ENCODE measurements around the gene NDST1. TPM values are rescaled to one million over a fixed set of nuclear protein-coding genes. Genes with fewer than 3 reads are reported as not detected.

NDST1 gene
- total and polyA plus RNA-seq, 2 experiments from 2014 or later: 39.1 to 129 TPM

GRCh38 chr5:150519978-150520377 is 12.0 kb downstream of the NDST1 start:
- H3K4me3 ChIP-seq: no peak overlapping the region
- no peaks in the 10 kb centered on the region for H3K9me3 ChIP-seq (ENCODE audit: low read depth)
- H2AFZ ChIP-seq: no peak overlapping the region
- H3K9ac ChIP-seq: no peak overlapping the region
- in situ Hi-C loops (cut with MboI): loop anchor here (5.0 kb wide), 1 partner anchor 53 kb away; no protein-coding TSS in a partner anchor
- H3K27me3 ChIP-seq (replicated peaks; ENCODE audit: insufficient read depth): no peaks in the 10 kb centered on the region
- H3K4me2 ChIP-seq (ENCODE audit: unreplicated experiment): no peak overlapping the region
- H3K79me2 ChIP-seq (ENCODE audit: insufficient read depth): peaks cover 91% of the 10 kb centered on the region
- H3K9me2 ChIP-seq (ENCODE audit: insufficient read depth): no peaks in the 10 kb centered on the region
- no peak for TF ChIP-seq EZH2 (IDR thresholded peaks at IDR 0.05; ENCODE audit: insufficient read depth, poor library complexity, severe bottlenecking)
- TF ChIP-seq EZH2phosphoT487 (IDR thresholded peaks at IDR 0.05; ENCODE audit: insufficient read depth, low read depth): no peak
- WGBS, 2 experiments (ENCODE audit: low coverage in 1 of 2, low lambda C conversion rate in 2 of 2, missing lambda C conversion rate in 2 of 2): 97 to 100% methylated on average over 4 of the region's 4 CpGs
- H3K27ac ChIP-seq: peak overlapping the region; percentile 72
- DNase-seq: no peak
- H3K4me1 ChIP-seq (ENCODE audit: insufficient read depth): peaks cover 60% of the 10 kb centered on the region
- peaks cover 54% of the 10 kb centered on the region for H3F3A ChIP-seq (ENCODE audit: insufficient read depth)
- H3K36me3 ChIP-seq (ENCODE audit: low read depth): peaks cover 21% of the 10 kb centered on the region; the same call in 1 of the 2 replicates
- no peaks in the 10 kb centered on the region for H4K20me1 ChIP-seq (ENCODE audit: insufficient read depth)

GRCh38 chr5:150520747-150521521 is 13.0 kb downstream of the NDST1 start:
- Histone ChIP-seq H3K36me3 (ENCODE audit: low read depth) (peaks cover 22% of the 10 kb centered on the region; the same call in 1 of the 2 replicates), H3K9ac (no peak overlapping the region), H2AFZ (no peak overlapping the region), H3K4me2 (ENCODE audit: unreplicated experiment) (no peak overlapping the region), H3K4me1 (ENCODE audit: insufficient read depth) (peaks cover 50% of the 10 kb centered on the region), H3K27me3 (replicated peaks; ENCODE audit: insufficient read depth) (no peaks in the 10 kb centered on the region), H3K27ac (no peak overlapping the region), H3K9me2 (ENCODE audit: insufficient read depth) (no peaks in the 10 kb centered on the region), H3F3A (ENCODE audit: insufficient read depth) (peaks cover 53% of the 10 kb centered on the region), H3K79me2 (ENCODE audit: insufficient read depth) (peaks cover 96% of the 10 kb centered on the region), H3K9me3 (ENCODE audit: low read depth) (no peaks in the 10 kb centered on the region), H3K4me3 (no peak overlapping the region), H4K20me1 (ENCODE audit: insufficient read depth) (no peaks in the 10 kb centered on the region)
- TF ChIP-seq EZH2 (IDR thresholded peaks at IDR 0.05; ENCODE audit: insufficient read depth, poor library complexity, severe bottlenecking) (no peak), EZH2phosphoT487 (IDR thresholded peaks at IDR 0.05; ENCODE audit: insufficient read depth, low read depth) (no peak)
- WGBS, 2 experiments (ENCODE audit: low coverage in 1 of 2, low lambda C conversion rate in 2 of 2, missing lambda C conversion rate in 2 of 2): 91 to 92% methylated on average over 33 to 36 of the region's 38 CpGs
- DNase-seq: no peak
- in situ Hi-C loops (cut with MboI): loop anchor here (5.0 kb wide), 1 partner anchor 54 kb away; no protein-coding TSS in a partner anchor

DNA sequence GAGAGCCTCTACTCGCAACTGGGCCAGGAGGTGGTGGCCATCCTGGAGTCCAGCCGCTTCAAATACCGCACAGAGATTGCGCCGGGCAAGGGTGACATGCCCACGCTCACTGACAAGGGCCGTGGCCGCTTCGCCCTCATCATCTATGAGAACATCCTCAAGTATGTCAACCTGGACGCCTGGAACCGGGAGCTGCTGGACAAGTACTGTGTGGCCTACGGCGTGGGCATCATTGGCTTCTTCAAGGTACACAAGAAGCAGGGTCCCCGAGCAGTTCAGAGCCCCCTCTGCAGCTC is 13.5 kb downstream of the NDST1 start:
- no peak overlapping the region for H3K9ac ChIP-seq
- no peak for DNase-seq
- no peak overlapping the region for H3K4me2 ChIP-seq (ENCODE audit: unreplicated experiment)
- no peak overlapping the region for H2AFZ ChIP-seq
- no peak overlapping the region for H3K4me3 ChIP-seq
- in situ Hi-C loops (cut with MboI): loop anchor here (5.0 kb wide), 1 partner anchor 54 kb away; no protein-coding TSS in a partner anchor
- peaks cover 52% of the 10 kb centered on the region for H3F3A ChIP-seq (ENCODE audit: insufficient read depth)
- no peaks in the 10 kb centered on the region for H3K9me2 ChIP-seq (ENCODE audit: insufficient read depth)
- peaks cover 96% of the 10 kb centered on the region for H3K79me2 ChIP-seq (ENCODE audit: insufficient read depth)
- no peak overlapping the region for H3K27ac ChIP-seq
- H3K36me3 ChIP-seq (ENCODE audit: low read depth): peaks cover 27% of the 10 kb centered on the region; the same call in 1 of the 2 replicates
- TF ChIP-seq EZH2 (IDR thresholded peaks at IDR 0.05; ENCODE audit: insufficient read depth, poor library complexity, severe bottlenecking): no peak
- TF ChIP-seq EZH2phosphoT487 (IDR thresholded peaks at IDR 0.05; ENCODE audit: insufficient read depth, low read depth): no peak
- no peaks in the 10 kb centered on the region for H4K20me1 ChIP-seq (ENCODE audit: insufficient read depth)
- peaks cover 46% of the 10 kb centered on the region for H3K4me1 ChIP-seq (ENCODE audit: insufficient read depth)
- no peaks in the 10 kb centered on the region for H3K9me3 ChIP-seq (ENCODE audit: low read depth)
- 88 to 94% methylated on average over 14 of the region's 14 CpGs for WGBS, 2 experiments (ENCODE audit: low coverage in 1 of 2, low lambda C conversion rate in 2 of 2, missing lambda C conversion rate in 2 of 2)
- no peaks in the 10 kb centered on the region for H3K27me3 ChIP-seq (replicated peaks; ENCODE audit: insufficient read depth)

DNA sequence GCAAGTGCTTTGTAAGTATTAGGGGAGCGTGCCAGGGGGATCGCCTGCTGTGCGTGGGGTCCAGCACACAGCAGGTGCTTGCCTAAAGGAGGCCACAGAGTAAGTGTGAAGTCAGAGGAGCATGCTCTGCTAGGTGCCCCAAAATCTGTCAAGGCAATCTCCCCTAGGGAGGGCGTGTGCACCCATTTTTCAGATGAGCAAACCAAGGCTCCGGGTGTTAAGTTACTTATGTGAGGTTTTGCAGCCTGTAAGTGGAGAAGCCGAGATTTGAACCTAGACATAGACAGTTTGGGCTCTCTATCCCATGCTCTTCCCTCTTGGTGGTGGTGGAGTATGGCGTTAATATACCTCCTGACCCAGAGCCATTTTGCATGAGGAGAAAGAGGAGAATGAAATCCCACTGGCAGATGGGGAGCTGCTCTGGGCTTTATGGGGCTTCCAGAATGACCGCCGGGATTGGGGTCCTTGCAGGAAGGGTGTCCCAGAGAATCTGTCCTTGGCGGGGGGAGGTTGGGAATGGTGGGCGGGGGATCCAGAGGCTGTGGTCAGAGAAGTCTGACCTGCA is 14.1 kb downstream of the NDST1 start:
- no peak overlapping the region for H3K4me2 ChIP-seq (ENCODE audit: unreplicated experiment)
- H3K36me3 ChIP-seq (ENCODE audit: low read depth): peaks cover 27% of the 10 kb centered on the region; the same call in 1 of the 2 replicates
- no peak overlapping the region for H3K9ac ChIP-seq
- TF ChIP-seq EZH2phosphoT487 (IDR thresholded peaks at IDR 0.05; ENCODE audit: insufficient read depth, low read depth) (no peak), EZH2 (IDR thresholded peaks at IDR 0.05; ENCODE audit: insufficient read depth, poor library complexity, severe bottlenecking) (no peak)
- H3K4me3 ChIP-seq: no peak overlapping the region
- peaks cover 45% of the 10 kb centered on the region for H3K4me1 ChIP-seq (ENCODE audit: insufficient read depth)
- no peak overlapping the region for H3K27ac ChIP-seq
- WGBS, 2 experiments (ENCODE audit: low coverage in 1 of 2, low lambda C conversion rate in 2 of 2, missing lambda C conversion rate in 2 of 2): 96 to 98% methylated on average over 11 of the region's 11 CpGs
- H3K27me3 ChIP-seq (replicated peaks; ENCODE audit: insufficient read depth): no peaks in the 10 kb centered on the region
- peaks cover 47% of the 10 kb centered on the region for H3F3A ChIP-seq (ENCODE audit: insufficient read depth)
- H3K79me2 ChIP-seq (ENCODE audit: insufficient read depth): peaks cover 96% of the 10 kb centered on the region
- H2AFZ ChIP-seq: no peak overlapping the region
- no peaks in the 10 kb centered on the region for H3K9me3 ChIP-seq (ENCODE audit: low read depth)
- no peaks in the 10 kb centered on the region for H4K20me1 ChIP-seq (ENCODE audit: insufficient read depth)
- DNase-seq: no peak
- H3K9me2 ChIP-seq (ENCODE audit: insufficient read depth): no peaks in the 10 kb centered on the region
- in situ Hi-C loops (cut with MboI): loop anchor here (5.0 kb wide), 1 partner anchor 55 kb away; no protein-coding TSS in a partner anchor

All from GM23248 (cell line).